GM23338 (cell line): Measurements from ENCODE around the gene SHC4. TPM values are rescaled to one million over a fixed set of nuclear protein-coding genes. Genes with fewer than 3 reads are reported as not detected.

Experiments
- ATAC-seq: fragments of 200-7000 bp; cut with Tn5 transposase; 3 replicates; pipeline ENCODE4 v1.9.1; 2020
- DNase-seq: peaks from one replicate; pipeline ENCODE4 v3.0.0-alpha.2; 2015; ENCODE audit warnings: low spot score
- H2AFZ ChIP-seq: fragments of 200-600 bp; sonication (generic); 2 replicates; pipeline ENCODE4 v1.8.0; 2016; ENCODE audit warnings: antibody characterized with exemption, mild to moderate bottlenecking, moderate library complexity
- H3F3A ChIP-seq: fragments of 200-600 bp; sonication (generic); replicated peaks from 2 replicates; pipeline ENCODE4 v1.8.0; 2017; ENCODE audit warnings: antibody characterized with exemption, mixed run types, low read depth
- H3K27ac ChIP-seq: fragments of 200-600 bp; sonication (generic); 2 replicates; pipeline ENCODE4 v1.6.1; 2016; ENCODE audit warnings: low read depth
- H3K27me3 ChIP-seq: fragments of 200-600 bp; sonication (generic); 2 replicates; pipeline ENCODE4 v1.8.0; 2016; ENCODE audit warnings: mild to moderate bottlenecking, mixed run types, moderate library complexity; ENCODE audit not compliant: insufficient read depth
- H3K36me3 ChIP-seq: fragments of 200-600 bp; sonication (generic); 2 replicates; pipeline ENCODE4 v1.8.0; 2016; ENCODE audit warnings: mild to moderate bottlenecking; ENCODE audit not compliant: insufficient read depth
- H3K4me1 ChIP-seq: fragments of 200-600 bp; sonication (generic); 2 replicates; pipeline ENCODE4 v1.8.0; 2016; ENCODE audit warnings: mild to moderate bottlenecking, moderate library complexity; ENCODE audit not compliant: insufficient read depth
- H3K4me2 ChIP-seq: fragments of 200-600 bp; sonication (generic); 2 replicates; pipeline ENCODE4 v1.7.1; 2017; ENCODE audit warnings: mixed run types
- H3K4me3 ChIP-seq: fragments of 200-600 bp; sonication (generic); 2 replicates; pipeline ENCODE4 v1.6.1; 2016; ENCODE audit warnings: mixed run types
- H3K79me2 ChIP-seq: fragments of 200-600 bp; sonication (generic); replicated peaks from 2 replicates; pipeline ENCODE4 v1.8.0; 2017; ENCODE audit warnings: mild to moderate bottlenecking; ENCODE audit not compliant: insufficient read depth
- H3K9me2 ChIP-seq: fragments of 200-600 bp; sonication (generic); 2 replicates; pipeline ENCODE4 v1.8.0; 2017; ENCODE audit not compliant: insufficient read depth
- H4K20me1 ChIP-seq: fragments of 200-600 bp; sonication (generic); replicated peaks from 2 replicates; pipeline ENCODE4 v1.8.0; 2017; ENCODE audit warnings: mild to moderate bottlenecking; ENCODE audit not compliant: insufficient read depth
- H3K27ac Mint-ChIP-seq: 2 replicates; pipeline ENCODE4 v1.8.0; 2020; ENCODE audit warnings: inconsistent platforms, mild to moderate bottlenecking, moderate library complexity, mixed read lengths
- H3K27me3 Mint-ChIP-seq: 3 replicates; pipeline ENCODE4 v1.8.0; 2022; ENCODE audit warnings: low read depth, mild to moderate bottlenecking, moderate library complexity, mixed read lengths, inconsistent platforms; ENCODE audit not compliant: insufficient read depth, poor library complexity
- H3K36me3 Mint-ChIP-seq: 3 replicates; pipeline ENCODE4 v1.8.0; 2021; ENCODE audit warnings: low read depth, mild to moderate bottlenecking, inconsistent platforms, moderate library complexity, mixed read lengths
- H3K4me1 Mint-ChIP-seq: 3 replicates; pipeline ENCODE4 v1.8.0; 2020; ENCODE audit warnings: mild to moderate bottlenecking, inconsistent platforms, mixed read lengths
- H3K4me3 Mint-ChIP-seq: 3 replicates; pipeline ENCODE4 v1.8.0; 2021; ENCODE audit warnings: moderate library complexity, mild to moderate bottlenecking, inconsistent platforms, mixed read lengths
- H3K9me3 Mint-ChIP-seq: 3 replicates; pipeline ENCODE4 v1.8.0; 2020; ENCODE audit warnings: moderate library complexity, mild to moderate bottlenecking, inconsistent platforms, mixed read lengths
- CREB1 ChIP-seq: fragments of 250-450 bp; sonication (Bioruptor Pico); IDR thresholded peaks from 2 replicates; pipeline ENCODE4 v1.5.0; 2020; ENCODE audit warnings: low read depth, mild to moderate bottlenecking, moderate library complexity
- CTCF ChIP-seq, 2 experiments: fragments of 200-600 bp in 1 of 2; sonication (generic) in 1 of 2; conservative IDR thresholded peaks; 2 replicates each; pipeline versions ENCODE4 v1.5.1 to v1.6.1; 2016 to 2017; ENCODE audit warnings: antibody characterized with exemption in 2 of 2, low read depth in 2 of 2, mild to moderate bottlenecking in 2 of 2, moderate library complexity in 1 of 2
- ETS1 ChIP-seq: IDR thresholded peaks from 2 replicates; pipeline ENCODE4 v1.6.1; 2016; ENCODE audit warnings: antibody characterized with exemption
- EZH2 ChIP-seq: fragments of 200-600 bp; sonication (generic); IDR thresholded peaks from one replicate; pipeline ENCODE4 v1.8.0; 2017; ENCODE audit warnings: antibody characterized with exemption, mild to moderate bottlenecking, low read depth; ENCODE audit not compliant: unreplicated experiment
- EZH2phosphoT487 ChIP-seq: fragments of 200-600 bp; sonication (generic); IDR thresholded peaks from one replicate; pipeline ENCODE4 v1.8.1; 2018; ENCODE audit warnings: antibody characterized with exemption; ENCODE audit not compliant: unreplicated experiment
- JUNB ChIP-seq: IDR thresholded peaks from one replicate; pipeline ENCODE4 v1.6.1; 2016; ENCODE audit warnings: antibody characterized with exemption; ENCODE audit not compliant: unreplicated experiment
- NANOG ChIP-seq: IDR thresholded peaks from 2 replicates; pipeline ENCODE4 v1.6.1; 2016; ENCODE audit warnings: antibody characterized with exemption, borderline replicate concordance
- POLR2AphosphoS5 ChIP-seq: IDR thresholded peaks from 2 replicates; pipeline ENCODE4 v1.6.1; 2016; ENCODE audit warnings: antibody characterized with exemption, low read depth
- REST ChIP-seq: IDR thresholded peaks from one replicate; pipeline ENCODE4 v1.6.1; 2018; ENCODE audit warnings: antibody characterized with exemption; ENCODE audit not compliant: unreplicated experiment
- STAT1 ChIP-seq: IDR thresholded peaks from one replicate; pipeline ENCODE4 v1.6.1; 2016; ENCODE audit warnings: antibody characterized with exemption; ENCODE audit not compliant: unreplicated experiment
- ZNF114 ChIP-seq: fragments of 250-450 bp; sonication (Bioruptor Pico); IDR thresholded peaks from 2 replicates; pipeline ENCODE4 v1.5.0; 2020; ENCODE audit warnings: mild to moderate bottlenecking, moderate library complexity
- polyA plus RNA-seq: library from polyadenylated mRNA; unstranded; fragments of >200 nt; fragmentation: Nextera tagmentation; extraction: Ambion mirVana; gene quantifications from 2 replicates; pipeline ENCODE4 v1.2.1, GENCODE V29; 2016
- total RNA-seq: library from RNA; depleted of rRNA; stranded (reverse); fragments of >200 nt; shearing (Covaris generic); gene quantifications from 2 replicates; pipeline ENCODE4 v1.2.3, GENCODE V29; 2014

The SHC4 gene
- total and polyA plus RNA-seq, 2 experiments from 2014 or later = 0.21 to 0.32 TPM

GRCh38 chr15:48981941-48982340 is 18.2 kb upstream of the SHC4 start:
- TF ChIP-seq REST (no peak), JUNB (no peak), NANOG (no peak)
- Histone ChIP-seq H3F3A (no peaks in the 10 kb centered on the region), H2AFZ (peak overlapping the region; percentile 84), H3K27ac (no peak overlapping the region), H3K9me2 (no peaks in the 10 kb centered on the region), H3K4me3 (no peak overlapping the region), H3K4me1 (peaks cover 14% of the 10 kb centered on the region), H4K20me1 (no peaks in the 10 kb centered on the region), H3K4me2 (no peak overlapping the region), H3K79me2 (no peaks in the 10 kb centered on the region), H3K27me3 (no peaks in the 10 kb centered on the region), H3K36me3 (no peaks in the 10 kb centered on the region)
- H3K36me3 Mint-ChIP-seq = no peaks in the 10 kb centered on the region
- peaks cover 15% of the 10 kb centered on the region for H3K4me1 Mint-ChIP-seq
- DNase-seq (no peak), ATAC-seq (no peak)
- H3K27me3 Mint-ChIP-seq = no peaks in the 10 kb centered on the region
- H3K9me3 Mint-ChIP-seq = no peaks in the 10 kb centered on the region
- H3K4me3 Mint-ChIP-seq = no peak overlapping the region
- H3K27ac Mint-ChIP-seq = no peak overlapping the region

- H3K27ac ChIP-seq = no peak overlapping the region
- no peak for DNase-seq
- H3K79me2 ChIP-seq = no peaks in the 10 kb centered on the region
- peaks cover 13% of the 10 kb centered on the region for H3K4me1 ChIP-seq
- Mint-ChIP-seq H3K36me3 (no peaks in the 10 kb centered on the region), H3K4me1 (peaks cover 20% of the 10 kb centered on the region; the same call in 2 of the 3 replicates), H3K27me3 (peaks cover 6% of the 10 kb centered on the region), H3K4me3 (no peak overlapping the region), H3K9me3 (no peaks in the 10 kb centered on the region), H3K27ac (no peak overlapping the region)
- no peaks in the 10 kb centered on the region for H3K9me2 ChIP-seq
- no peak for ATAC-seq
- H3K27me3 ChIP-seq = 0 out of 2 replicates have a peak, but pooled peaks cover 6% of the 10 kb centered on the region
- H3K36me3 ChIP-seq = no peaks in the 10 kb centered on the region
- H2AFZ ChIP-seq = no peak overlapping the region
- H3K4me2 ChIP-seq = no peak overlapping the region
- no peak overlapping the region for H3K4me3 ChIP-seq
- H4K20me1 ChIP-seq = no peaks in the 10 kb centered on the region
- peaks cover 9% of the 10 kb centered on the region; the same call in 1 of the 2 replicates for H3F3A ChIP-seq
- TF ChIP-seq CREB1 = no peak
- TF ChIP-seq STAT1 = no peak
- no peak for TF ChIP-seq ETS1
- no peak for TF ChIP-seq NANOG
- TF ChIP-seq ZNF114 = no peak
- no peak for TF ChIP-seq EZH2
- TF ChIP-seq EZH2phosphoT487 = no peak
- TF ChIP-seq REST = no peak
- TF ChIP-seq CTCF (conservative IDR thresholded peaks at IDR 0.05; ENCODE audit: low read depth in 2 of 2) = no peak
- no peak for TF ChIP-seq JUNB
- TF ChIP-seq POLR2AphosphoS5 = no peak
Measured at GRCh38 chr15:48978638-48979037, 14.9 kb upstream of the SHC4 start.
